HepG2 (cell line): ENCODE results near the gene PDIA2. TPM values are rescaled to one million over a fixed set of nuclear protein-coding genes. Genes with fewer than 3 reads are reported as not detected.

ENCODE experiments used
- FUBP1 ChIP-seq: sonication (generic); formaldehyde crosslinking; IDR thresholded peaks from 2 replicates; pipeline ENCODE4 v1.5.1; 2020; ENCODE audit warnings: missing genetic modification reagents, mild to moderate bottlenecking, borderline replicate concordance
- HIC2 ChIP-seq: sonication (generic); formaldehyde crosslinking; IDR thresholded peaks from 2 replicates; pipeline ENCODE4 v1.9.0; 2022; ENCODE audit warnings: low read depth, missing genetic modification reagents
- IKZF5 ChIP-seq: IDR thresholded peaks from 2 replicates; pipeline ENCODE4 v1.6.1; 2018; ENCODE audit warnings: missing genetic modification reagents, mild to moderate bottlenecking, missing compliant biosample characterization
- ISX ChIP-seq: sonication (generic); formaldehyde crosslinking; conservative IDR thresholded peaks from 2 replicates; pipeline ENCODE4 v1.5.0; 2020; ENCODE audit warnings: missing genetic modification reagents
- KDM2A ChIP-seq: sonication (generic); formaldehyde crosslinking; IDR thresholded peaks from 2 replicates; pipeline ENCODE4 v1.4.0; 2020; ENCODE audit warnings: low read depth, missing genetic modification reagents, borderline replicate concordance
- NFYC ChIP-seq: IDR thresholded peaks from 2 replicates; pipeline ENCODE4 v1.6.1; 2016; ENCODE audit warnings: missing genetic modification reagents, missing compliant biosample characterization
- PAWR ChIP-seq: sonication (generic); formaldehyde crosslinking; IDR thresholded peaks from 2 replicates; pipeline ENCODE4 v1.4.0; 2020; ENCODE audit warnings: missing genetic modification reagents, mild to moderate bottlenecking, borderline replicate concordance
- PRDM10 ChIP-seq: sonication (generic); formaldehyde crosslinking; IDR thresholded peaks from 2 replicates; pipeline ENCODE4 v1.4.0; 2020; ENCODE audit warnings: low read depth, missing genetic modification reagents
- RNF2 ChIP-seq: fragments of 450-650 bp; conservative IDR thresholded peaks from 2 replicates; pipeline ENCODE4 v1.6.1; 2016; ENCODE audit warnings: low read depth
- SMAD3 ChIP-seq: sonication (generic); formaldehyde crosslinking; IDR thresholded peaks from 2 replicates; pipeline ENCODE4 v1.4.0; 2020; ENCODE audit warnings: missing genetic modification reagents
- SRF ChIP-seq: IDR thresholded peaks from 2 replicates; pipeline ENCODE4 v1.6.1; 2011; ENCODE audit warnings: mild to moderate bottlenecking, low read depth, low read length, moderate library complexity
- THAP8 ChIP-seq: sonication (generic); formaldehyde crosslinking; IDR thresholded peaks from 2 replicates; pipeline ENCODE4 v1.5.1; 2020; ENCODE audit warnings: missing genetic modification reagents, mild to moderate bottlenecking, borderline replicate concordance
- U2AF1 ChIP-seq: fragments of 200-400 bp; formaldehyde crosslinking; optimal IDR thresholded peaks from 2 replicates; pipeline ENCODE3; 2017; ENCODE audit warnings: mild to moderate bottlenecking, low read depth, low read length
- ZBTB2 ChIP-seq: sonication (generic); formaldehyde crosslinking; IDR thresholded peaks from 2 replicates; pipeline ENCODE4 v1.8.0; 2022; ENCODE audit warnings: low read depth, missing genetic modification reagents
- ZFP36L1 ChIP-seq: sonication (generic); formaldehyde crosslinking; IDR thresholded peaks from 2 replicates; pipeline ENCODE4 v1.8.0; 2022; ENCODE audit warnings: mild to moderate bottlenecking, missing genetic modification reagents, moderate library complexity
- ZNF121 ChIP-seq: sonication (generic); formaldehyde crosslinking; IDR thresholded peaks from 2 replicates; pipeline ENCODE4 v1.5.0; 2020; ENCODE audit warnings: mild to moderate bottlenecking, missing genetic modification reagents
- ZNF460 ChIP-seq: sonication (generic); formaldehyde crosslinking; IDR thresholded peaks from 2 replicates; pipeline ENCODE4 v1.5.1; 2020; ENCODE audit warnings: missing genetic modification reagents, mild to moderate bottlenecking, borderline replicate concordance
- polyA plus RNA-seq, 8 experiments: library from polyadenylated mRNA; depleted of rRNA in 3 of 8; stranded (reverse) in 7 of 8; unstranded in 1 of 8; fragments of >200 nt; fragmentation: Illumina TruSeq in 4 of 8; extraction: Trizol in 4 of 8; gene quantifications; 2 replicates each; pipeline versions ENCODE4 v1.2.1 to v1.2.3, GENCODE V29; 2011 to 2016; ENCODE audit warnings: low read depth in 4 of 8, missing spikeins in 1 of 8, mixed read lengths in 1 of 8; ENCODE audit not compliant: insufficient read depth in 1 of 8
- total RNA-seq, 5 experiments: library from RNA; depleted of rRNA; stranded (reverse); fragments of >200 nt; fragmentation: Illumina TruSeq; extraction: Trizol; gene quantifications; 2 replicates each; pipeline ENCODE4 v1.2.3, GENCODE V29; 2016; ENCODE audit warnings: low read depth in 1 of 5

PDIA2 gene
- total and polyA plus RNA-seq, 2 of the 13 experiments (the other 11 are each of a cell fraction or from before 2014, with no cell fraction given), result 0.35 to 1.9 TPM

- no peak for TF ChIP-seq PRDM10 (CRISPR knock-in tag)
- peak; percentile 62; the same call in 1 of the 2 replicates for TF ChIP-seq KDM2A (CRISPR knock-in tag)
- no peak for TF ChIP-seq ZNF121 (CRISPR knock-in tag)
- TF ChIP-seq RNF2, result no peak
- no peak for TF ChIP-seq PAWR (CRISPR knock-in tag)
- no peak for TF ChIP-seq ISX (CRISPR knock-in tag)
- no peak for TF ChIP-seq THAP8 (CRISPR knock-in tag)
- no peak for TF ChIP-seq FUBP1 (CRISPR knock-in tag)
- TF ChIP-seq HIC2 (CRISPR knock-in tag), result no peak
- TF ChIP-seq NFYC (CRISPR knock-in tag), result no peak
- TF ChIP-seq ZBTB2, result peak; percentile 53
- TF ChIP-seq SRF, result no peak
- no peak for TF ChIP-seq U2AF1
- TF ChIP-seq SMAD3, result no peak
- no peak for TF ChIP-seq IKZF5 (CRISPR knock-in tag)
- no peak; the same call in 1 of the 2 replicates for TF ChIP-seq ZNF460 (CRISPR knock-in tag)
- TF ChIP-seq ZFP36L1 (CRISPR knock-in tag), result 0 out of 2 replicates have a peak, but pooled peaks have one; percentile 40
Measured at GRCh38 chr16:234468-235305, 48.3 kb upstream of the PDIA2 start, which contains the start of gene FAM234A (continued).
